ENCODE data around the gene RAB11B.
"Not testable (repeated sequence)": the region's sequence is repeated elsewhere in the genome, so short reads cannot be mapped to it uniquely, and the experiment has no call there.

Gene RAB11B

GRCh38 chr19:8389891-8390616 is at the start of gene RAB11B:
TSS of gene RAB11B (plus strand) at chr19:8390360. CDS start at chr19:8390417, 57 bp downstream.
- FAIRE-seq (peak; percentile 92), DNase-seq (ENCODE audit: insufficient read length, low spot score) (peak; percentile 88)

GRCh38 chr19:8341504-8341903 is 48.7 kb upstream of the RAB11B start:
- FAIRE-seq; DNase-seq (ENCODE audit: insufficient read length, low spot score): not testable (repeated sequence)

More at GRCh38 chr19:8389891-8390616, at the start of gene RAB11B:
- no peak for TF ChIP-seq CTCF (IDR thresholded peaks at IDR 0.05; ENCODE audit: insufficient read depth, missing control alignments)

- TF ChIP-seq CTCF (IDR thresholded peaks at IDR 0.05; ENCODE audit: insufficient read depth, missing control alignments): no peak
- DNase-seq (ENCODE audit: insufficient read length, low spot score) (no peak), FAIRE-seq (no peak)
Measured at GRCh38 chr19:8342316-8342683, 47.9 kb upstream of the RAB11B start.

DNA sequence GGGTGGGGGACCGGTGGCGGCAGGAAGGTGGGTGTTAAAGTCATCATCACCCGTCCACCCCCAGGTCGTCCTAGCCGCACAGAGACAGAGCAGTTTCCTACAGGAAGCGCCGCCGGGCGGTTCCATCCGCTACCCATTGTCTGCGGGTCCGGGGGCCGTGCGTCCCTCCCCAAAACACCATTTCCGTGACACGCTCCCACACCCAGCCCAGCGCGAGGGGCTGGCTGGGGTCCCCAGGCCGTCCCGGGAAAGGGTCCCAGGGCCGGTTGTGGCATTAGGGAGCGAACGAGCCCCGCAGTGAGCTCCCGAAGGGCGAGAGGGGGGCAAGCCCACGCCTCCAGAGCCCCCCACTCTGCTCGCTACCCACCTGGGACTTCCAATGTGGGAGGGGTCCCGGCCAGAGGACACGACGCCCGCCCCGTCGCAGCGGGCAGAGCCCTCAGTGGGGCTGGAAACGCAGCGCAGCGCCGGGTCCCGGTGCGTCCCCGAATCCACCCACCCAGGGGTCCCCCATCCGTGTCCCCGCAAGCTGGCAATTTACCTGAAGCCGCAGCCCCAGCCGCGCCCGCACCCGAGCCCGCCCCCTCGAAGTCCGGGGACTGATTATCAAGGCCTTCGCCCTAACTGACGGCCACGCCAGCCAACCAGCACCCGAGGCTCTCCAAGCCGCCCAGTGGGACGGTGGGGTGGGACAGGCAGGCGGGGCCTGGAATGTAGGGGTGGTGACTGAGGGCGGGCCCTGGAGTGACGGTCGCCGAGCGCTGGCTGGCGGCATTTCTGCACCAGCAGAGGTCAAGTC is 47.3 kb upstream of the RAB11B start, which contains the start of gene KANK3:
KANK3 (minus strand) TSS at position 579 of the 799 bp plus-strand sequence. CDS start 5,434 bp downstream, outside the sequence.
- no peak for TF ChIP-seq CTCF (IDR thresholded peaks at IDR 0.05; ENCODE audit: insufficient read depth, missing control alignments)
- FAIRE-seq: no peak

DNA sequence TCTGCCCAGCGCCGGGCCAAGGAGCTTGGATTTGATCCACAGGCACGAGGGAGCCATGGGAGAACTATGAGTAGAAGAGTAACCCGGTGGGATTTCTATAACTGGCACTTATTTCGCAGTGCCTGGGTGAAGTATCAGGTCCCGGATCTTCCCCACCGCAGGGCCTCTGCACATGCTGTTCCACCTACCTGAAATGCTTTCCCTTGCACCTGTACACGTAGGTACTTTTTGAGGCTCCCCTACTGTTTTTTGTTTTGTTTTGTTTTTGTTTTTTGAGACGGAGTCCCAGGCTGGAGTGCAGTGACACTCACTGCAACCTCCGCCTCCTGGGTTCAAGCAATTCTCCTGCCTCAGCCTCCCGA is 46.7 kb upstream of the RAB11B start:
- DNase-seq (ENCODE audit: insufficient read length, low spot score) (no peak), FAIRE-seq (no peak)
- no peak for TF ChIP-seq CTCF (IDR thresholded peaks at IDR 0.05; ENCODE audit: insufficient read depth, missing control alignments)

More for the DNA sequence above, 47.3 kb upstream of the RAB11B start, which contains the start of gene KANK3:
- DNase-seq (ENCODE audit: insufficient read length, low spot score): peak; percentile 99

DNA sequence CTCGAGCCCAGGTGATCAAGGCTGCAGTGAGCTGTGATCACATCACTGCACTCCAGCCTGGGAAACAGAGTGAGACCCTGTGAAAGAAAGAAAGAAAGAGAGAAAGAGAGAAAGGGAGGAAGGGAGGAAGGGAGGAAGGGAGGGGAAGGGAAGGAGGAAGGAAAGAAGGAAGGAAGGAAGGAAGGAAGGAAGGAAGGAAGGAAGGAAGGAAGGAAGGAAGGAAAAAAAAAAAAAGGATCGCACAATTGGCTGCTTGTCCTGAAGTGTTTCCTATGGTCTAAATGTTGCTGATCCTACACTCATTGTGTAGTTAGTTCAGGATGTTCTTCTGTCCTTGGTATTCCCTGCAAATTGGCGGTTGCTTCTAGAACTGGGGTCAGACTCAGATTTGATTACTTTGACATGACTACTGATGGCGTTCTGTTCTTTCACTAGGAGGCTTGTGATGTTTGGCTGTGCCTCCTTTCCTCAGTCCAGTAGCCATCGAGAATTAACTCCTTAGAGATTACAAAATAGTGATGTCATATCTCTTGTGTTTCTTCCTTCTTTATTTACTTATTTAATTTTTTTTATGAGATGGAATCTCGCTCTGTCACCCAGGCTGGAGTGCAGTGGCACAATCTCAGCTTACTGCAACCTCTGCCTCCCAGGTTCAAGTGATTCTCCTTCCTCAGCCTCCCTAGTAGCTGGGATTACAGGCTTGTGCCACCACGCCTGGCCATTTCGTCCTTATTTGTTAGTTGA is 40.4 kb upstream of the RAB11B start:
- not testable (repeated sequence) for DNase-seq (ENCODE audit: insufficient read length, low spot score); FAIRE-seq

GRCh38 chr19:8352134-8352827 is 37.9 kb upstream of the RAB11B start:
- FAIRE-seq (no peak), DNase-seq (ENCODE audit: insufficient read length, low spot score) (no peak)
- TF ChIP-seq CTCF (IDR thresholded peaks at IDR 0.05; ENCODE audit: insufficient read depth, missing control alignments): no peak

GRCh38 chr19:8352845-8353244 is 37.3 kb upstream of the RAB11B start:
- not testable (repeated sequence) for FAIRE-seq; DNase-seq (ENCODE audit: insufficient read length, low spot score)
